GM03348 (cell line): Measurements from ENCODE around the gene CCDC187.
A peak's percentile ranks its signal among the peaks of the same experiment; 100 is the strongest.
"Not testable (repeated sequence)": the region's sequence is repeated elsewhere in the genome, so short reads cannot be mapped to it uniquely, and the experiment has no call there.

ENCODE experiments used
- DNase-seq: peaks from one replicate; pipeline ENCODE4 v3.0.0; 2012; ENCODE audit warnings: low spot score

Gene CCDC187

DNA sequence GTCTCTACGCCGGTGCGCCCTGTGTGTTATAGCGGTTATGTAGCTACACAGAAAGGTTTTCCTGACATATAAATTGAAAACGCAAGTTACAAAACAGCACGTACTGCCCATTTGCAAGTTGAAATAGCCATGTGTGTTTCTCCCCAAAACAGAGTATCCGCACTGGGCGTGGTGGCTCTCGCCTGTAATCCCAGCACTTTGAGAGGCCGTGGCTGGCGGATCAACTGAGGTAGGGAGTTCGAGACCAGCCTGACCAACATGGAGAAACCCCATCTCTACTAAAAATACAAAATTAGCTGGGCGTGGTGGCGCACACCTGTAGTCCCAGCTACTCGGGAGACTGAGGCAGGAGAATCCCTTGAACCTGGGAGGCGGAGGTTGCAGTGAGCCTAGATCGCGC lies 37.3 kb downstream of the CCDC187 start:
- DNase-seq = not testable (repeated sequence)

DNA sequence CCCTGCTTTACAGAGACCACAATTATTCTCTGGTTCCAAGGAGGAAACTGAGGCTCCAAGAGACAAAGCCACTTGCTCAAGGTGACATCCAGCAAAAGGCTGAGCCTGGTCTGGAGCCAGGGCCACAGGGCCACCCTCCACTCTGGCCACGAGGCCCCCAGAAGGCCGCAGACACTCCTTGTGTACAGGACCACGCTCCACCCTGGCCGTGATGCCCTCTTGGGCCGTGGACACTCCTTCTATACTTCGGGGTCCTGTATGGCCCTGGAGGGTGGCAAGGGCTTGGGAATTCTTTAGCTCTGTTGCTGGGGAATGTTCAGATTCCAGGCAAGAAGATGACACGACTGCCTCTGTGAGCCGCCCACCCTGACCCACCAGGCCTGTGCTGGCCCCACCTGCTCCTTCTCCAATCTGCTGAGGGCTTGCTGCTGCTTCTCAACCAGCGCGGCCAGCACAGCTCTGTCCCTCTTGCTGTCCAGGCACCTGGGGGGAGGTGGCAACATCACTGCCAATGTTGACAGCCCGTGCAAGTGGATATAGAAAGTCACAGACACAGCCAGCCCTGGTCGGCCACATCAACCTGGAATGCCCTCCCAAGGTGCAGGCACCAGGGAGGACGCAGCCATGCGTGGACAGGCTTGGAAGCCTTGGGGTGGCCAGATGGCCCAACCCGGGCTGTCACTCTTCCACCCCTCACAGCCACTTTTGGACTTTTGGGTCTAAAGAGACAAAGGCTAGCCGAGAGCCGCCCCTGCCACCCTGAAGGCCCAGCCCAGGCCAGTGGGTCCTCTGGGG lies 38.1 kb downstream of the CCDC187 start:
- no peak for DNase-seq

DNA sequence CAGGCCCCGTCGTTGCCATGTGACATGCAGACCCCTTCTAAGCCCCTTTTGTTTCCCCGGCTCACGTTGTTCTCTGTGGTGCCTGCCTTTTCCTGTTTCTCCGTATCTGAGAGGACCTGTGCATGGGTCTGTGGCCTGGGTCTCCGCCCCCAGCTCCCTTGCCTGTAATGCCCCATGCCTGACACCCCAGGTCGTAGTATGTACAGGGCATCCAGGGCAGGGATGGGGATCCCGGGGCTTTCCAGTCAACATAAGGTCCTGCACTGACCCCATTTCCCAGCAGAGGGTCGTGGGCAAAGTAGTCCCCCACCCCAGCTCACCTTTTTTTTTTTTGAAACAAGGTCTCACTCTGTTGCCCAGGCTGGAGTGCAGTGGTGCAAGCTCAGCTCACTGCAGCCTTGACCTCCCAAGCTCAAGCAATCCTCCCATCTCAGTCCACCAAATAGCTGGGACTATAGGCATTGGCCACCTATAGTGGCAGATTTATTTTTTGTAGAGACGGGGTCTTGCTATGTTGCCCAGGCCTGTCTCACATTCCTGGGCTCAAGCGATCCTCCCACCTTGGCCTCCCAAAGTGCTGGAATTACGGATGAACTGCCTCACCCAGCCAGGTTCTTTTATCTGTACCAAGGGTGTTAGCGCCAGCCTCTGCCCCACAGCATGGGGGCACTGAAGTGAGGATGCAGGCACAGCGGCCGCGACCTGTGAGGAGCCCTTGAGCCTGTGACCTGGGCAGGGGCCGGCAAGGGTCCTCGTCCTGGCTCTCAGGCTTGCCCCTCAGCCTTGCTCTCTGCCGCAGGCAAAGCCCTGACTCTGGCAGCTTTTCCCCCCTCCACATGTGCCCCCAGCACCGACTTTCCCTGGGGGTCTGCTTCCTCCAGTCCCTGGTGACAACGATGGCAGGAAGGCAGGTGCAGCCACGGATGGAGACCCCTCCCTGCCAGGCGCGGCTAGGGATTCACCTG lies 39.2 kb downstream of the CCDC187 start:
- no peak for DNase-seq

DNA sequence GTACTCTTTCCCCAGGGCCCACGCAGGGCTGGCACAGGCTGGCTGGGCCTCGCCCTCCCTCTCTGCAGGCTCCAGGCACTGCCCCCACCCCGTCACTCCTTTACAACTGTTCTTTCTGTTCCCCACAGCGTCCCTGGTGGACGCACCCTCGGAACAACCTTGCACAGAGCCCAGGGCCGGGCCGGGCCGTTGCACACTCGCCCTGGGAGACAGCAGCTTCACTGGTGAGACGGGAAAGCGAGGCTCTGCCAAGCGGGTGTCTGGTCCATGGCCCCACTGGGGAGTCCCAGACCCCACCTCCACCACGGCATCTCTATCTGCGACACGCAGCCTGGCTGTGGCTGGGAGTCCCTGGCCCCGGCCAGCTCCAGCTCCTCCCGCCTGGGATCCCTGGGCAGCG lies 39.9 kb downstream of the CCDC187 start:
- DNase-seq = no peak

DNA sequence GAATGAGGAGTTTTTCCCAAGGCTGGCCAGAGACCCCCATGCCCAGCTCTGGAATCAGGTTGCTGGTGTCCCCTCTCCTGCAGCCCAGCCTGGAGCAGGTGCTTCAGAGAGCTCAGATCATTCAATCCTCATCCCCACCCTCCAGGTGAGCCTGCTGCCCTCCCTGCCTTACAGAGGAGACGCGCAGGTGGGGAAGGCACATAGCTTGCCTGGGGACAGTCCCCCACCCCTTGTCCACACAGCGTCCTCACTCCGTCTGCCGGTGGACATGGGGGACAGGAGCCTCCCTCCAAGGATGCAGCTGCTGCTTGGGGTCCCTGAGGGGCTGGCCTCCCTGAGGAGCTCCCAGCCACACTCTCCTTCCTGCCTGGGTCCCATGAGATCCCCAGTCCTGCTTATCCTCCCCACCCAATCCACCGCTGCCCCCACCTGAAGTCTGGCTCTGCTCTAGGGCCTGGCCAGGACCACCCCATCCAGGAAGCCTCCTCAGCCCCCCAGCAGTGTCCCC lies 41.2 kb downstream of the CCDC187 start:
- DNase-seq = no peak

DNA sequence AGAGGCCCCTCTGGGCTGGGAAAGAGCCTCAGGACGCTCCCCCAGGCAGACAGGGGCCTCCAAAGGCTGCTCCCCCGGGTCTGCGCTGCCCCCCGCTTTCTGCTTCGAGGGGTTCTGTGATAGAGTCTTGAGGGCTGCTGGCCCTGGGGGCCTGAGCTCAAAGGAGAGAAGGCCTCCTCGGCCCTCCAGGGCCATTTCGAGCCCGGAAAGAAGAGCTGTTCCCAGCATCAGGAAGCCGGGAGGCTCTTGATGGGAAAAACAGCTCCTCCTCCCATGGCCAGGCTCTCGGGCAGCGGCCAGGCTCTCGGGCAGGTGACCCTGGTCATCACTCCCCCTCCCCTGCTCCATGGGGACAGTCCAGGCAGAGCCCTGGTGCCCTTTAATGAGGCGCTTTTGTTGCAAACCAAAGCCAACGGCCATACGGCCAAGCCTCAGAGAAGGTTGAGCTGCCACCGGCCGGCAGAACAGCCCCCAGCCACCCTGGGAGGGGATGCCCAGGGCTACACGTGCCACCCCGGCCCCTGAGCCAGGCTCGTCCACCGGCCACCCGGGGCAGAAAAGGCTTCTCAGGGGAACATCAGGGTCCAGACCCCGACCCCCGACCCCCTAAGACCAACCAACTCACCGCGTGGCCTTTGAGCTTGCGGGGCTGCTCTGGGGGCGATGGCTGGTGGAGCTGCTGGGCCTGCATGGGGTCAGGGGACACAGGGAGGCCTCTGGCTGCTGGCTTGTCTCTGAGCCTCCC lies 42.0 kb downstream of the CCDC187 start:
- DNase-seq = no peak

DNA sequence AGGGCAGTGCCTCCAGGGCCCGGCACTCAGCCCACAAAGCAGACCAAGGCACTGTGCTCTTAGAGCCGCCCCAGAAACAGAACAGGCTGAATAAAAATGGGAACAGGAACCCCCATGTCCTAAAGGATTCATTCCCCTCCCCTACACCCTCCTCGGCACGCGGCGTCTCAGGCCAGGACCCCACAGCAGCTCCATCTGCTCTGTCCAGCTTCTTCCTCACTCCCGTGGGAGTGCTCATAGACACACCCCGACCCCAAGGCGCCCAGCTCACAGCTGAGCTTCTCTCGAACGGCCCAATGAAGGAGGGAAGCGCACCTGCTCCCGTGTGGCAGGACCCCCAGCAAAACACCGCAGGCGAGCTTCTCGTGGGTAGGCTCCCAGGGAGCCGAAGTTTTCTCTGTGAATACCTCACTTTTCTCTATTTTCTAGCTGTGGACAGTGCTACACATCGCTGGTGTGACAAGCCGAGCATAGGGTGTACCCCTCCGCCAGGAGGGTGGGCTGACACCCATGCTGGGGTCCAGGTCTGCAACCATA lies 42.9 kb downstream of the CCDC187 start:
- no peak for DNase-seq

DNA sequence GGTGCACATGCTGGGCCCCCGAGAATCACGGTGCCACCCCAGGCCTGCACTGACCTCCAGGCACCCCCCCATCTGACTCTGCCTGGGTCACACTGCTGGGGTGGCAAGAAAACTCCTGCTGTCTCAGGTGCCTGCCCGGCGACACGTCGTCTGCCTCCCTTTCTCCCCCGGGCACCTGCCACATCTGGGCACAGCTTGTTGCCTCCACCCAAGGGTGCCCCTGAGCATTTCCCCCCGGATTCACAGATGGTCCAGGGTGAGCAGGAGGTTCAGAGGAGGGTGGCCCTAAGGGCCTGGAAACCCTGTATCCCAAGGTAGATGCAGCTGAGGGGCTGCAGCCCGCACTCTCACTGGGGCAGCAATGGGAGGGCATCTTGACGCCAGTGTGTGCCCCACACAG lies 43.4 kb downstream of the CCDC187 start:
- no peak for DNase-seq

DNA sequence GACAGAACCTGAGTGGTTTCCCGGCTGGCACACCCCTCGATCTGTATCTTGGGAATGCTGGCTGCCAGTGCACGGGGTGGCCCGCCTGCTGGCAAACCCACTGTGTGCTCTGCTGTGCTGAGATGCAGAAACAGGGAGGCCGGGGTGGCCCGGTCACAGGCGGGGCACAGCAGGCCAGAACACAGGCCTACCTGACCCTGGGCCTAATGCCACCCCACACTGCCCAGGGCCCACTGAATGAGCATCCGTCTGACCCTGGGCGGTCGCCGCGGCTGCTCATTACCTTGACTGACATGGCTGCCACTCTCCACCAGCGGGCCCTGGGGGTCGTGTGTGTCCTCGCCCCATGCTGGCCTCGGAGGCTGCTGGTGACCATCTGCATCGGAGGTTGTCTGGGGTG lies 44.1 kb downstream of the CCDC187 start:
- DNase-seq = no peak

DNA sequence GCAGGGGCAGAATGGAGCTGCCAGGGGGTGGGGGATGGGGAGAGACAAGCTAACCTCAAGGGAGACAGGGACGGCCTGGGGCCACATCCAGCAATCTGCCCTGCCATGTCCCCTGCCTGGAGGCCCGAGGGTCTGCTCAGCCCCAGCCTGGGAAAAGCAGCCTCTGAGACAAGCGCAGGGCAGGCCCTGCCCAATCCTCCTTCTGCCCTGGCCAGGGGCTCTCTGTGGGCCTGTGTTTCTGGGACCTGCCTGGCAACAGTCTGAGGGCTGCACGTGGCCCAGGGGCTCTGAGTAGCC lies 44.4 kb downstream of the CCDC187 start:
- no peak for DNase-seq

DNA sequence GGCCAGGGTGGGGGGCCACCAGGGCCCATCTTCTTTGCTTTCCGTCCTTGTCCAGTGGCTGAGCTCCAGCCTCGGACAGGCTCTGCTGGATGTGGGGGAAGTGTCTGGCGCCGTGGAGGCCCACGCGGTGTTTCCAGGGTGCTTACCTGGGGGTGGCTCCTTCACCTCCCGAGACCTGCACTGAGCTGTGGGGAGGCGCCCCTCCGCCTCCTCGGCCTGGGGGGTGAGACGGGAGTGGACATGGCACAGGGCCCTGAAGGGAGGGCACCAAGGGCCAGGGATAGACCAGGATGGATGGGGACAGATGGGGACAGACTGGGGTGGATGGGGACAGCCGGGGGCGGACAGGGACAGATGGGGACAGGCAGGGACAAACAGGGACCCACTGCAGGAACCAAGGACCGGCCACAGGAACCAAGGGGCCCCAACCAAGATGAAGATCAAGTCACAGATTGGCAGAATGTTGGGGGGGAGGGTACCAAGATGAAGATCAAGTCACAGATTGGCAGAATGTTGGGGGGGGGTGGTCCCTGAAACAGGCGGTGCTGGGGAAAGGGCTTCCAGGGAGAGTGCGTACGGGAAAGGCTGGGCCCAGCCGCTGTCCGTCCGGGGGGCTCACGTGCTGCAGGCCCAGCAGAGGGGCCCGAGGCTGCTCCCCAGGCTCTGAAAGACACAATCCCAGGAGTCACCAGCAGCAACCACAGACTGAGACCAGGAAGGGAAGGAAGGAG lies 44.9 kb downstream of the CCDC187 start:
- no peak for DNase-seq

DNA sequence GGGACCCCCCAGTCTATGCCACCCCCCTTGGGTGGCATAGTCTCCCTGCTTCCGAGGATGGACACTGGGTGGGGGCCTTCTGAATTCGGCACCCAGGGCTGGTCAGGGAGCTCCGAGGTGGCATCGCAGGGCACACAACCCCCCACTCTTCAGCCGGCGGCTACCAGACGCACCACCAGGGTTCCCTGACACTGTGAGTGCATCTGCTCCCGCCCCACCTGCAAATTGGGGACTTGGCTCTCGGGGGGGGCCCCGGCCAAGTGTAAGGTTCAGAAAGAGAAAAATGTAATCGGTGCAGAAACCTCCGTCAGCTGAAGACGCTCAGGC lies 45.6 kb downstream of the CCDC187 start:
- DNase-seq = no peak

DNA sequence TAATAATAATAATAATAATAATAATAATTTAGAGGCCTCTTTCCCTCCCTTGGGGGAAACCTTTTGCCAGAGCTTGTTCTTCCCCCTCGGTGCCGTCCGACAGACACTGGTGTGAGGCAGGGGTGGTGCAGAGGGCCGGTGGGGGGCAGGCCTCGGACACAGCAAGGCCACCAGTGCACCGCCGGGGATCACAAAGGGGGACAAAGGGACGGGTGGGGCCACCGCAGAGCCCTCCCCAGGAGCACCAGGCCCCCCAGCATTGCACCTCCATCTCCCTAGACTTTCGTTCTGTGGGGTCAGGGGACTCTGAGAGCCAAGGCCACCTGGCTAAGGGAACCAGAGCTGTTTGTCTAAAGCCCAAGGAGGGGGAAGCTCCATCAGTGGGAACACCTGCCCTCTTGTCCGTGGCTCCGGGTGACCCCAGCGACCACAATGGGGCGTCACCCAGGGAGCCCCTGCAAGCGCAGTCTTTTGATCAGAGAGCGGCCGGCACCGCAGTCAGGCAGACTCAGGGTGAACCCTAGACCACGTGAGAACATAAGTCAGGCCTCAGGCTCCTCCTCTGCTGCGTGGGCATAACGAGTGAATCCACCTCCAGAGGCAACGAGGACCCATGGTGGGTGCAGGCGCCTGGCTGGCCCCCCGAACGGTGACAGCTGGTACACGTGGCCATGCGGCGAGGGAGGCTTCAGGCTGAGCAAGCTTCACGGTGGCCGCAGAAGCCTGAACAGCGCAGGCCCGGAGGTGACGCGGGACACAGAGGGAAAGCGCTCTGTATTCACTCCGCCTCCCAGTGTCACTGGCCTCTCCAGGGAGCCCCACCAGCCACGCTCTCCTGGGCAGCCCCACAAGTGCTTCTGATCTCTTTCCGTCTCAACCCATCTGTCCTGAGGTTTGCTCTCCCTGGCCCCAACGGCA lies 46.3 kb downstream of the CCDC187 start:
- DNase-seq = no peak

DNA sequence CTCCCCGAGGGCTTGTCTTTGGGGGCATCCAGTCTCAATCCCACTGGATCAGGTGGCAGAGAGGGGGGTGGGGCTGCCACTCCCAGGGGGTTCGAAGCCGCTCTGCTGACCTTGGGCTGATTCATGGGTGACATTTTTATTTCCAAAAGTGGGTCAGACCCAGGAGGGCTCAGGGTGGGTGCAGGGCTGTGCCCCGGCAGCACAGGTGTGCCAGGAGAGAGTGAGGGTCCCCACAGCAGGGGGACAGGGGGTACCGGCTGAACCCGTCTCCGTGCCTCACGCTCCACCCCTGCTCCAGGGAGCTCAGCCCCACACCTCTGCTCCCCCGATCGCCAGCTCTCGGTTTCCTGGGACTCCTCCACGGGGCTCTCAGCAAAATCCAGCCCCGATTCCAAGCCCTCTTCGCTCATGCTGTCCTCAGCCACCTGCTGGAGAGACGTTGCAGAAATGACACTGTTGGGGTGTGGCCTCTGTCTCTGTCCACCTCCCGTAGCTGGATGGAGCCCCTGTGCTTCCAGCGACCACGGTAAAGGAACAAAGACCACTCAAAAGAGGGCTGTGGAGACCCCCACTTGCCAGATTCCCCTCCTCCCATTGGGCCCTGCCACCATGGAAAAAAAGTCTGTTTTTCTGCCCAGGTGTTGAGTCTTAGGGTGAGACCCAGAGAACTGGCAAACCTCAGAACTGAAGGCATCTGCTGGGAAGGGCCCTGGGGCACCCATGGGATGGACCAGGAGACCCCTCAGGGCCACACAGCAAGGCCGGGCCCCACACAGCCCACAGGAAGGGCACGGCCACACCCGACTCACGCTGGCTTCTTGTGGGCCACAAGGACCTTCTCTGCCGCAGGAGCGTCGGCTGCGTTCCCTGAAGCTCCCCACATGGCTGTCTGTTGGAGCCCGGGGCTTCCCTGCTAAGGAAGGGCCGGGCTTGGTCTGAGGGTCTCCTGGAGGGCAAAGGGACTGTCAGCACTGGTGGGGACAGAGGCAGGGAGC lies 47.7 kb downstream of the CCDC187 start:
- DNase-seq = no peak

DNA sequence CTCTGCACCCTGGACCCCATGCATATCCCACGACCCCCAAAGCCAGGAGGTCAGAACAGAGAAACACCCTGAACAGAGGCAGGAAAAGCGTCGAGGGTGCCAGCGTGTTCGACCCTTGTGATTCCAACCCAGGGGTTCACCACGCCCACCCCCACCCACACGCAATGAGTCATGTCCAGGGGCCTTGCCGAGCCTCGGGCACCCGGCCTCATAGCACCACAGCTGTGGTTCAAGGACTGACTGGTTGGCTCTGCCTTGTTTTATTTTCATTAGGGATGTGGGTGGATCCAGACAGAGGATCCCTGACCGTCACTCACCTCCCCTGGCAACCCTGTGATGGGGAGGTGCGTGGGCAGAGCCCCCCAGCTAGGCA lies 48.7 kb downstream of the CCDC187 start:
- peak; percentile 66 for DNase-seq

DNA sequence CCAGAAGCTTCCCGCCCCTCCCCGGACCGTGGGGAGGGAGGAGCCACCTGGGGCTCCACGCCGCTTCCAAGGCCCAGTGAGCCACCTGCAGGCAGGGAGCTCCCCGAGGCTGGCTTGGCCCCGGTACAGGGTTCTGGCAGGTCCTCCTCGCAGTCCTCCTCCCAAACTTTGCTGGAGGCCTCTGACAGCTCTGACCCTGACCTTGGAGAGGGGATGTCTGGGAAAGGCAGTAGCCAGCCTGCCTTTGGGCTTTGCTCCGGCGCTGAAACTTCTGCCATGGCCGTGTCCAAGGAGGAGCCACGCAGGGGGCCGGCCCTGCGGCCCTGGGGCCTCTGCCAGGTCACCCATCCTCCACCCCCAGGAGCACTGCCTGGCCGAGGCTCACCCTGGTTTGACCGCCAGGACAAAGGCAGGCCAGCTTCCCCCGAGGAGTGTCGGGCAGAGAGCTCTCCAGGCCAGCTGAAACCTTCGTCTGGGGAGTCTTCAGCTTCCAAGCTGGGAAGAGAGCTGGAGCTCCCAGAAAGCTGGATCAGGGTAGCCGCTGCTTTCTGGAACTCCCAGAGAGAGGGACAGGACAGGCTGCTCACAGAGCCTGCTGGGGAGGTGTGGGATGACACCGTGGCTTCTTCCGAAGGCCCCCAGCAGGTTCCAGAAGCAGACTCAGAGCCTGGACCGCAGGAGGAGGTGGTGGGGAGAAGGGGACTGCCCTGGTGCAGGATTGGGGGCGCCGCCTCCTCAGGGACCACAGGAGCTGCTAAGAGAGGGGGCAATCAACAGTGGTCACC lies 49.3 kb downstream of the CCDC187 start:
- no peak for DNase-seq

DNA sequence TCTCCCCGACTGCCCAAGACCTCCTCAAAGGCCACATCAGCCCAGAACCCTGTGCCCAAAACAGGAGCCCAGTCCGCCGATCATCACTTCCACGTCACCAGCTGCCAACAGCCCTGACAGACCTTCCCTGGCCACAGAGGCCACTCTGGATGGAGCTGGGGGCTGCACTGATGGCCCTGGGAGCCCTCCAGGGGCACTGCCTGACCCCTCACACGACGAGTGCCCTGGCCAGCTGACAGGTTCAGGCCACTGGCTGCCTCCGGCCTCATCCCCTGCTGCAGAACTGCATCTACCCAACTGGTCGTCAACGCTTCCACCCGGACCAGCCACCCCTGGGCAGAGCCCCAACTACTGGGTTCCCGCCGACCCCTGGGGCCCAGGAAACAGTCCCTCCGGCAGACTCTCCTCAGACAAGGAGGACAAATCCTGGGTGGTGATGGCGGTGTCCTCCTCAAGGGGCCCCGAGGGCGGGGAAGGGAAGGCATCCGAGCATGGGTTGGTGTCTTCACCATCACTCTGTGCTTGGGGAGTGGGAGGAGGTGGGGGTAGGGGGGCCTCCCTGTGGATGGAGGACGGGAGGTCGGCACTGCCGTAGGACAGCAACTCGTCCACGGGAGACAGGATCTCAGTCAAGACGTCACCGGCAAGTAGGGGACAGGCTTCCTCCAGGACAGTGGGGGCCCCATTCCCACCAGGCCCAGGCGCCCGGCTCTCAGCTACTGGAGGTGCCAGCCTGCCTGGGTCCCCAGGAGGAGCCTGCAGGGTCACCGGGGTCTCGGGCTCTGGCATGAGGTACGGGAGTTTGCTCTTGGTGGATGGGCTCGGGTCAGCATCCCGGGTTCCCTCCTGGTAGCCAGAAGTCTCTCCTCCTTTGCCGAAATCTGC lies 50.4 kb downstream of the CCDC187 start:
- no peak for DNase-seq

DNA sequence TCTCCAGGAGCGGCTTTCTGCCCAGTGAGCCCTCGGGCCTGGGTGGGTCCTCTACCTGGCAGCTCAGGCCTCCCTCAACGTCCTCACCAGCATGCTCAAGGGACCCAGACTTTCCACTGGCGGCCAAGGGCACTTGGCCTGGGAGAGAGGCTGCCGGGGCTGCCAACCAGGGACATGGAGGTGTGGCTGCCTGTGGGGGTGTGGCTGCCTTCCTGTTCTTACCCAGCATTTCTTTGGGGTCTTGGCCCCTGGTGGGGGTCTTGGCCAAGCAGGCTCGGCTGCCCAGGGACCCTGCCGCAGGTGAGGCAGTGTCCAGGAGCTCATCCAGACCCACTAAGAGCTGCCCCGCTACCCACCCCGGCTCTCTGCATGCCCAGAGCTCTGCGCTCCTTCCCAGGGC lies 51.0 kb downstream of the CCDC187 start:
- DNase-seq = no peak
